Panc1 (cell line): ENCODE results near the gene ADGRA1. TPM values are rescaled to one million over a fixed set of nuclear protein-coding genes. Genes with fewer than 3 reads are reported as not detected.

ENCODE experiments used
- ATAC-seq: fragments of 200-7000 bp; cut with Tn5 transposase; 2 replicates; pipeline ENCODE4 v1.9.1; 2020; ENCODE audit warnings: mild to moderate bottlenecking, moderate library complexity
- BruUV-seq: library from RNA; stranded (reverse); fragments of 400-500 nt; replicated peaks from 2 replicates; lab custom pipeline; 2021; lab: Mats Ljungman, UMichigan
- CTCF ChIA-PET: fragments of 300-600 bp; sonication (Branson Sonifier 250); formaldehyde crosslinking; loops from one replicate; lab custom pipeline; 2022; ENCODE audit warnings: antibody characterized with exemption; lab: Charles Lee
- POLR2A ChIA-PET: fragments of 300-600 bp; sonication (Branson Sonifier 250); formaldehyde crosslinking; loops from one replicate; lab custom pipeline; 2022; ENCODE audit warnings: antibody characterized with exemption; lab: Charles Lee
- DNase-seq: peaks from one replicate; pipeline ENCODE4 v3.0.0-alpha.2; 2010; ENCODE audit warnings: low read depth, low spot score
- H3K27ac ChIP-seq: 2 replicates; pipeline ENCODE4 v1.5.1; 2011; ENCODE audit warnings: mild to moderate bottlenecking, low read length, inconsistent platforms
- H3K27me3 ChIP-seq: fragments of 200-500 bp; sonication (Bioruptor generic); 2 replicates; pipeline ENCODE4 v1.6.0; 2014; ENCODE audit warnings: low read length, inconsistent platforms; ENCODE audit not compliant: control insufficient read depth, insufficient read depth
- H3K36me3 ChIP-seq: fragments of 200-500 bp; sonication (Bioruptor generic); 2 replicates; pipeline ENCODE4 v1.5.1; 2014; ENCODE audit warnings: inconsistent platforms, mild to moderate bottlenecking, low read length, moderate library complexity; ENCODE audit not compliant: control insufficient read depth, insufficient read depth
- H3K4me1 ChIP-seq: 2 replicates; pipeline ENCODE4 v1.5.1; 2011; ENCODE audit warnings: inconsistent platforms, mild to moderate bottlenecking, low read length, moderate library complexity; ENCODE audit not compliant: control insufficient read depth, insufficient read depth
- H3K4me3 ChIP-seq, 2 experiments: 2 replicates each; pipeline ENCODE4 v1.5.1; 2011 to 2012; ENCODE audit warnings: low read depth in 2 of 2, low read length in 2 of 2, mild to moderate bottlenecking in 2 of 2, inconsistent platforms in 1 of 2, moderate library complexity in 1 of 2
- H3K9me3 ChIP-seq: fragments of 200-500 bp; sonication (Bioruptor generic); 2 replicates; pipeline ENCODE4 v1.5.1; 2014; ENCODE audit warnings: low read depth, mild to moderate bottlenecking, inconsistent platforms, low read length, moderate library complexity; ENCODE audit not compliant: control insufficient read depth, insufficient read depth
- CTCF ChIP-seq: fragments of 450-650 bp; IDR thresholded peaks from 2 replicates; pipeline ENCODE4 v1.5.1; 2017; ENCODE audit warnings: mild to moderate bottlenecking
- POLR2AphosphoS5 ChIP-seq: IDR thresholded peaks from 2 replicates; pipeline ENCODE4 v1.6.1; 2012; ENCODE audit warnings: mild to moderate bottlenecking, low read depth, low read length, moderate library complexity
- REST ChIP-seq, 2 experiments: IDR thresholded peaks; 2 replicates each; pipeline ENCODE4 v1.6.1; 2011 to 2012; ENCODE audit warnings: low read depth in 2 of 2, control low read depth in 1 of 2, low read length in 1 of 2, mild to moderate bottlenecking in 1 of 2, moderate library complexity in 1 of 2; ENCODE audit not compliant: insufficient read depth in 1 of 2
- SIN3A ChIP-seq: IDR thresholded peaks from 2 replicates; pipeline ENCODE4 v1.6.1; 2012; ENCODE audit warnings: low read depth, mild to moderate bottlenecking, low read length, moderate library complexity, borderline replicate concordance; ENCODE audit not compliant: insufficient read depth
- TCF7L2 ChIP-seq: IDR thresholded peaks from 2 replicates; pipeline ENCODE4 v1.6.1; 2011; ENCODE audit warnings: mild to moderate bottlenecking, low read depth, low read length, inconsistent platforms
- in situ Hi-C: cut with HindIII; loops from 2 replicates; pipeline ENCODE4 v1.10.0; 2016; ENCODE audit warnings: low sequenced_read_pairs, low pct_unique_long_range_greater_than_20kb
- intact Hi-C: fragments of 100-400 bp; cut with micrococcal nuclease; formaldehyde crosslinking; loops from one replicate; pipeline ENCODE4 v1.10.0; 2022; ENCODE audit not compliant: unreplicated experiment
- total RNA-seq: library from RNA; stranded (reverse); gene quantifications from one replicate; pipeline ENCODE4 v1.2.1, GENCODE V29; 2021; ENCODE audit not compliant: unreplicated experiment

The ADGRA1 gene
- total RNA-seq, 1 experiment from 2014 or later: 0.05 TPM

- Histone ChIP-seq H3K36me3 (no peaks in the 10 kb centered on the region), H3K4me3 (peak overlapping the region in 1 of 2 experiments; percentile 27; a peak in 2 of 4 replicates), H3K27ac (no peak overlapping the region), H3K4me1 (peaks cover 4% of the 10 kb centered on the region; the same call in 1 of the 2 replicates), H3K27me3 (peaks cover 26% of the 10 kb centered on the region), H3K9me3 (no peaks in the 10 kb centered on the region)
- peak; percentile 10 for ATAC-seq
- in situ Hi-C loops (no loop called here), intact Hi-C loops (no loop called here)
- ChIA-PET POLR2A (no interaction called here), CTCF (no interaction called here)
- no TSS peak for BruUV-seq
- no peak for TF ChIP-seq SIN3A
- TF ChIP-seq CTCF: no peak
- no peak for TF ChIP-seq POLR2AphosphoS5
- no peak for TF ChIP-seq TCF7L2
- no peak for DNase-seq
These were observed 643 bp downstream of the ADGRA1 start for GRCh38 chr10:133088179-133088955.

GRCh38 chr10:133088956-133089800 lies 1.5 kb downstream of the ADGRA1 start:
- no TSS peak for BruUV-seq
- ATAC-seq (no peak), DNase-seq (no peak)
- Histone ChIP-seq H3K9me3 (no peaks in the 10 kb centered on the region), H3K4me3 (no peak overlapping the region), H3K4me1 (peaks cover 4% of the 10 kb centered on the region; the same call in 1 of the 2 replicates), H3K36me3 (no peaks in the 10 kb centered on the region), H3K27me3 (peaks cover 28% of the 10 kb centered on the region), H3K27ac (no peak overlapping the region)
- ChIA-PET POLR2A (no interaction called here), CTCF (no interaction called here)
- TF ChIP-seq REST (IDR thresholded peaks at IDR 0.05; ENCODE audit: insufficient read depth in 1 of 2, low read depth in 2 of 2, low read length in 1 of 2) (no peak), SIN3A (no peak), POLR2AphosphoS5 (no peak), CTCF (no peak), TCF7L2 (no peak)
- intact Hi-C loops (no loop called here), in situ Hi-C loops (no loop called here)
